ENCODE results near the gene NBEA.

The NBEA gene

DNA sequence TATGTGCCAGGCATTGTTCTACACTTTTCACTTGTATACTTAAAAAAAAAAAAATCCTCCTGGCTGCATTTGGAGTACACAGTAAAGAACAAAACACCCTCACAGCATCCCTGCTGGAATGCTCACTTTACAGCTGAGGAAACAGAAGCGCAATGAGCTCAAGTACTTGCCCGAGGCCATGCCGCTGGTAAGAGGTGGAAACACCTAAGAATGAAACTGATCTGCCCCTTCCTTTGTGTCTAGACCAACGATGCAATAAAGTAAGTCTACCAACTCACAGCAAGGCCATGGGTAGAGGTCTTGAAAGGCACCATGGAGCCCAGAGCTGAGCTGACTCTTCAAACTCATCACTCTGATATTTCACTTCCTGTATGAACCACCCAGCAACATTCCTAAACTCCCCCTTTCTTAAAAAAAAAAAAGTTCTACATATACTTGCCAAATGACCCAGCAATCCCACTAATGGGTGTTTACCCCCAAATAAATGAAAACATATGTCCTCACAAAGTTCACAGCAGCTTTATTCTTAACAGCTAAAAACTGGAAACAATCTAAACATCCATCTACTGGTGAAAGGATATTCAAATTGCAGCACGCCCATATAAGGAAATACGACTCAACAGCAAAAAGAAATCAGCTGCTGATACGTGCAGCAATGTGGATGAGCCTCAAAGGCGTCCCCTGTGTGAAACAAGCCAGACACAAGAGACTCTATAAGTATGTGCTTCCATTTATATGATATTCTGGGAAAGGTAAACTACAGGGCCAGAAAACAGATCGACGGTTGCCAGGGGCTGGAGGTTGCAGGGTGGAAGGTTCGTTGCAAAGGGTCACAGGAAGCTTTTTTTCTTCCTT, 771.1 kb downstream of the NBEA start:
- DNase-seq (ENCODE audit: low spot score) = peak; percentile 26

DNA sequence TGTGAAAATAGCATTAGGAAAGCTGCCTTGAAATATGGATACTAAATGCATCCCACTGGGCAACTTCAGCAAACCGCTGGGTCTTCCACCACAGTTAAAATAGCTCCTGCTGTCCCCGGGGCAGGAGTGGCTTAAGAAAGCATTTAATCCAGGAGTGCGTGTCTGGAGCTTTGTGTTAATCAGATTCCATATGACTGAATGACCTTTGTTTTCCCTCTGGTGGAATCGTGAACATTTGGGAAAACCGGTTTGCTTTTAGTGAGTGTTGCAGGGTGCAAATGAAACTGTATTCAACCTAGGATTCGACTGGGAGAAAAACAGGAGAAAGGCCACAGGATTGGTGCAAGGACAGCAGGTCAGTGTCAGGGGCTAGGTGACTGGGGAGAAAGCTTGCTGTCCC, 772.1 kb downstream of the NBEA start:
- DNase-seq (ENCODE audit: low spot score) = no peak

DNA sequence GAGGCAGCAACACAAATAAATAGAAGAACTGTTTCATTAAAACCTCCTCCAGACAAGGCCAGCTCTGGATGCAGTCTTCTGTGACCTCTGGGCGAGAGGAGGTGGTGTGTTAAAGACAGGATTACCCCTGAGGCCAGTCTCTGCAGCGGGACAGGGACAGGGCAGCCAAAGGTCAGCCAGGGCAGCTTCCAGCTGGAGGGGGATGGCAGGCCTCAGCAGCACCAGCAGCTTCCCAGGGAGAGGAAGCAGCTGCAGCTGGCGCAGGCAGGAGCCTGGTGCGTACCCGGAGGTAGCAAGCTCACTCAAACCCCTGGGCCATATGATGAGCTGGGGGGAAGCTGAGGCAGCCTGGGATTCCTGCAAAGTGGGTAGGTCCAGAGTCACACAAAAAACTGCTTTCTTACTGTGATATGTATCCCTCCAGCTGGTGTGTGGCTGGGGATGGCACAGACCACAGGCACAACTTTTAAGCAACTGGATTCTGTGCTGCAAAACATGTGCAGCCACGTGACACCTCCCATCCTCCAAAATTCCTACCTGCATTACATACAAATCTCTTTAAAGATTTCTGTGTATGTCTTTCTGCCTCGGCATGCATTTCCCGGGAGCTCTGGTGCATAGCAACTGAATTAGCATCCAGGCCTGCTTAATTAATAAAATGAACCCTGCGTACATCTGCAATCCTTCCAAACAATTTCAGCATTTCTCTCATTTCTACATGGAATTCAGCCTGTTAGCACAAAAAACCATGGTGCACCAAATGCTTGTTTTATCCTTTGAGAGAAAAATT, 772.7 kb downstream of the NBEA start:
- no peak for DNase-seq (ENCODE audit: low spot score)

- DNase-seq (ENCODE audit: low spot score) = no peak
Observed at GRCh38 chr13:35716186-35716585, 774.1 kb downstream of the NBEA start.

DNA sequence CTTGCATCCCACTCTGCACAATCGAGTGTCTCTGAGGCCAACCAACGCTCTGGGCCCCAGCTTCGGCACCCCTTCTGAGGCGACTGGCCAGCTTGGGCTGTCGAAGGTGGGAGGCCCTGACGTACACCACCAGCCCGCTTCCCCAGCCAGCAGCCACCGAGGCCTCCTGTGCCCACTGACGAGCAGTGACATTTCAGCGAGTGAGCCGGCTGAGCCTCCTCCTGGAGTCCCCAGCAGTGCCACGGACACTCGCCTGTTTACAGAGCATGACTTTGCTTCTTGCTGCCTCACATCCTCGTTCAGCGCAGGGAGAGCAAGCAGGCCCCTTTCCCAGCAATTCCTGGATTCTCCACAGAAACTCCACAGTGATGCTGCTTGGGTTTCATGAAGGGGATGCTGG, 774.7 kb downstream of the NBEA start:
- no peak for DNase-seq (ENCODE audit: low spot score)

DNA sequence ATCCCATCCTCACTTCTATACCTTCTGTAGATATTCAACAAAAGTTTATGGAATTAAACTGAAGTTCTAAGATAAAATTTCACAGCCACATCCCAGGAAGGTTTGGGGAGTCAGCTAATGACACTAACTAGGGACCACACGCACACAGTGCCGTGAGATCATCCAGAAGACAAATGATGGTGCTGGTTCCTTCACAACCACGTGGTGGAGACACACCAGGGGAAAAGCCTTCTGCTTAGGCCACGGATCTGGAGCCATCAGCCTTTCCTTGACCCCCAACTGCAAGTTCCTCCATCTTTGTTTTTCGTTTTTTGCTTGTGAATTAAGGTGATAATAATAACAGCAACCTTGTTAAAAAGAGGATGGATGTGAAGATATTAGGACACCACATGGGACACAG, 776.0 kb downstream of the NBEA start:
- DNase-seq (ENCODE audit: low spot score) = no peak

DNA sequence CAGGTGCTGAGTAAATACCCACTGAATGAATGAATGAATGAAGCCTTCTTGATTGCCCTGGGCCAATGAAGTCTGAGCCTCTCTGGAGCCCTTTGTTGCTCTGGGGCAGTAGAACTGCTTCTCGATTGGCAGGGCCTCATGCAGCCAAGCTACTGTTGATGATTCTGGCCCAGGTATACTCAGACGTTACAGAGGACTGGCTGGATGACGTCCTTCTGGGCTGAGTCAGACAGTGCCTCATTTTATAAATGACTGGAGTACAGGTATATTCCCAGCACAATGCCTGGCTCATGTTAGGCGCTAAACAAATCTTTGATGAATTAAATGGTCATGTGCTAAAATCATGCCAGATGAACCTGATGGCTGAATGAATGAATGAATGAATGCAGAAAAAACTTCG, 778.2 kb downstream of the NBEA start:
- no peak for DNase-seq (ENCODE audit: low spot score)

DNA sequence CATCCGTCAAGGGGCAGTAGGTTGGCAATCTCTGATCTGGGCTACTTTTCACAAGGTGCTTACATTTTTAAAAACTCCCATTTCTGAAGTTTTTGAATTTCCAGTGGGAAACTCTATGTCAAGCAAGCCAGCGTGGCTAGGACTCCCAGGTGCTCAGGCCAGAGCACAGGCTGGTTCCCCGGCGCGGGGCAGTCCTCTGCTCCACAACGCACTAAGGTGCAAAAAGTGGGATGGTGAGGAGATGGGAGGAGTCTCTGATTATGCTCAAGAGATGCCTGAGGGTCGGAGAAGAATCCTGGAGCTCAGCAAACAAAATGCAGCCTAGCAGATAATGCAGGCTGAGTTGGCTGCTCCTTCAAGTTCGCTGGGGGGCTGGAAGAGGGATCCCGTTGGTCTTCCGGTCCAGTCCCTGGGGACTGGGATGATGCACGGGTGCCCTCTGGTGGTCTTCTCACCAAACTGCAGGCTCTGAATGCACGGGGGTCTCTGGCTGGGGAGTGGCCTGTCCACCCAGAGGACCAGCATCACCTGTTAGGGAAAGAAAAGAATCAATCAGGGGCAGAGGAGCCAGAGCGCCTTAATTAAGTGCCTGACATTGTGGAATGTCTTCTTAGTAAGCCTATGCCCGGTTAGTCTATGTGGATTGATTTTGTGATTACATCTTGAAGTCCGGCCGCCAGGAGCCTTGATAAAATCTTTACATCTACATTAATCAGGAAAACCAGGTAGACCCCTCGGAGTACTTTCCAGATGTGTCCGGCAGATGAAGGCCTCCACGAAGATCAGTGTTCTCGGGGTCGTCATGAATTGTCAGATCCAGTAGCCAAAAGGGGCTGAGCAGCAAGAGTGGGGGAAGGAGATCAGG, 778.9 kb downstream of the NBEA start:
- peak; percentile 75 for DNase-seq (ENCODE audit: low spot score)
